ENCODE data around the gene ZNG1A.
"Not testable (repeated sequence)": the region's sequence is repeated elsewhere in the genome, so short reads cannot be mapped to it uniquely, and the experiment has no call there.

GRCh38 chr9:110672-111071, 68.2 kb downstream of the ZNG1A start:
- TF ChIP-seq EZH2 (IDR thresholded peaks at IDR 0.05; ENCODE audit: low read depth, unreplicated experiment); CTCF (conservative IDR thresholded peaks at IDR 0.05; ENCODE audit: low read depth in 2 of 2); ETS1 (IDR thresholded peaks at IDR 0.05); REST (IDR thresholded peaks at IDR 0.05; ENCODE audit: unreplicated experiment); POLR2AphosphoS5 (IDR thresholded peaks at IDR 0.05; ENCODE audit: low read depth); CREB1 (CRISPR knock-in tag; IDR thresholded peaks at IDR 0.05; ENCODE audit: low read depth); EZH2phosphoT487 (IDR thresholded peaks at IDR 0.05; ENCODE audit: unreplicated experiment); JUNB (IDR thresholded peaks at IDR 0.05; ENCODE audit: unreplicated experiment); STAT1 (IDR thresholded peaks at IDR 0.05; ENCODE audit: unreplicated experiment); ZNF114 (CRISPR knock-in tag; IDR thresholded peaks at IDR 0.05): not testable (repeated sequence)
